ENCODE results near the gene TGM5. TPM values are rescaled to one million over a fixed set of nuclear protein-coding genes. Genes with fewer than 3 reads are reported as not detected.
"Not testable (repeated sequence)": the region's sequence is repeated elsewhere in the genome, so short reads cannot be mapped to it uniquely, and the experiment has no call there.

TGM5 gene
- total RNA-seq, 4 donors from 2014 or later: 0.31 to 1.3 (median 0.58) TPM; not detected in 1

GRCh38 chr15:43299411-43299810 is 32.7 kb upstream of the TGM5 start:
- Histone ChIP-seq H3K27me3 (peaks cover 51% of the 10 kb centered on the region), H3K36me3 (no peaks in the 10 kb centered on the region), H3K4me1 (no peaks in the 10 kb centered on the region), H3K4me3 (no peak overlapping the region), H3K9me3 (no peaks in the 10 kb centered on the region), H3K27ac (no peak overlapping the region)
- WGBS, 2 donors (ENCODE audit: low coverage in 1 of 2): 79 to 95% methylated on average over 2 to 3 of the region's 3 CpGs
- TF ChIP-seq CTCF (IDR thresholded peaks at IDR 0.05): no peak
- TF ChIP-seq POLR2AphosphoS5 (IDR thresholded peaks at IDR 0.05): no peak
- TF ChIP-seq POLR2A (IDR thresholded peaks at IDR 0.05): no peak
- no peak for TF ChIP-seq EP300 (IDR thresholded peaks at IDR 0.05)
- ATAC-seq: no peak

- no peak for TF ChIP-seq POLR2AphosphoS5 (IDR thresholded peaks at IDR 0.05)
- no peak for TF ChIP-seq POLR2A (IDR thresholded peaks at IDR 0.05)
- no peak for TF ChIP-seq CTCF (IDR thresholded peaks at IDR 0.05)
- TF ChIP-seq EP300 (IDR thresholded peaks at IDR 0.05): no peak
- no peaks in the 10 kb centered on the region for H3K9me3 ChIP-seq
- H3K4me1 ChIP-seq: no peaks in the 10 kb centered on the region
- H3K27me3 ChIP-seq: peaks cover 58% of the 10 kb centered on the region
- WGBS, 2 donors (ENCODE audit: low coverage in 1 of 2): 49 to 70% methylated on average over 5 to 6 of the region's 6 CpGs
- no peak overlapping the region for H3K27ac ChIP-seq
- H3K36me3 ChIP-seq: no peaks in the 10 kb centered on the region
- ATAC-seq: no peak
- no peak overlapping the region for H3K4me3 ChIP-seq
These were observed 27.5 kb upstream of the TGM5 start for GRCh38 chr15:43294091-43294706.

GRCh38 chr15:43293432-43293831 is 26.7 kb upstream of the TGM5 start:
- no peak for ATAC-seq
- Histone ChIP-seq H3K4me3 (no peak overlapping the region), H3K36me3 (no peaks in the 10 kb centered on the region), H3K9me3 (no peaks in the 10 kb centered on the region), H3K27ac (no peak overlapping the region), H3K4me1 (no peaks in the 10 kb centered on the region), H3K27me3 (peaks cover 56% of the 10 kb centered on the region)
- TF ChIP-seq POLR2AphosphoS5 (IDR thresholded peaks at IDR 0.05): no peak
- no peak for TF ChIP-seq EP300 (IDR thresholded peaks at IDR 0.05)
- TF ChIP-seq POLR2A (IDR thresholded peaks at IDR 0.05): no peak
- no peak for TF ChIP-seq CTCF (IDR thresholded peaks at IDR 0.05)
- WGBS, 2 donors (ENCODE audit: low coverage in 1 of 2): no CpG with 5 or more reads among the region's 24 CpGs

- WGBS, 2 donors (ENCODE audit: low coverage in 1 of 2): 53 to 55% methylated on average over 4 to 11 of the region's 12 CpGs
- Histone ChIP-seq H3K36me3 (no peaks in the 10 kb centered on the region), H3K27ac (no peak overlapping the region), H3K9me3 (no peaks in the 10 kb centered on the region), H3K4me1 (no peaks in the 10 kb centered on the region), H3K4me3 (no peak overlapping the region), H3K27me3 (peaks cover 48% of the 10 kb centered on the region)
- ATAC-seq: peak; percentile 39
- TF ChIP-seq POLR2AphosphoS5 (IDR thresholded peaks at IDR 0.05) (no peak), CTCF (IDR thresholded peaks at IDR 0.05) (no peak), POLR2A (IDR thresholded peaks at IDR 0.05) (no peak), EP300 (IDR thresholded peaks at IDR 0.05) (no peak)
These were observed 25.8 kb upstream of the TGM5 start for GRCh38 chr15:43292375-43293078.

- not testable (repeated sequence) for H3K4me3 ChIP-seq, H3K9me3 ChIP-seq, H3K27ac ChIP-seq, ATAC-seq, H3K4me1 ChIP-seq, H3K36me3 ChIP-seq
- WGBS, 2 donors (ENCODE audit: low coverage in 1 of 2): 86 to 100% methylated on average over 1 to 2 of the region's 3 CpGs
- peaks cover 25% of the 10 kb centered on the region for H3K27me3 ChIP-seq
These were observed 22.9 kb upstream of the TGM5 start for GRCh38 chr15:43289656-43290055.

Measured in gastroesophageal sphincter (tissue), 4 donors.